SU-DHL-6 (cell line): ENCODE data around the gene TCF12.

Source experiments
- EZH2phosphoT487 ChIP-seq: fragments of 200-600 bp; sonication (generic), shearing (Covaris generic); conservative IDR thresholded peaks from 2 replicates; pipeline ENCODE4 v1.6.1; 2018; ENCODE audit warnings: mild to moderate bottlenecking, antibody characterized with exemption, low read length, moderate library complexity, mixed read lengths
- TF ChIP-seq, protein P1 (sequence below): fragments of 200-600 bp; sonication (generic); IDR thresholded peaks from one replicate; pipeline ENCODE4 v1.5.1; 2017; ENCODE audit warnings: antibody characterized with exemption, mild to moderate bottlenecking, low read length, moderate library complexity; ENCODE audit not compliant: insufficient read depth, poor library complexity, severe bottlenecking

- TF ChIP-seq, protein P1, sequence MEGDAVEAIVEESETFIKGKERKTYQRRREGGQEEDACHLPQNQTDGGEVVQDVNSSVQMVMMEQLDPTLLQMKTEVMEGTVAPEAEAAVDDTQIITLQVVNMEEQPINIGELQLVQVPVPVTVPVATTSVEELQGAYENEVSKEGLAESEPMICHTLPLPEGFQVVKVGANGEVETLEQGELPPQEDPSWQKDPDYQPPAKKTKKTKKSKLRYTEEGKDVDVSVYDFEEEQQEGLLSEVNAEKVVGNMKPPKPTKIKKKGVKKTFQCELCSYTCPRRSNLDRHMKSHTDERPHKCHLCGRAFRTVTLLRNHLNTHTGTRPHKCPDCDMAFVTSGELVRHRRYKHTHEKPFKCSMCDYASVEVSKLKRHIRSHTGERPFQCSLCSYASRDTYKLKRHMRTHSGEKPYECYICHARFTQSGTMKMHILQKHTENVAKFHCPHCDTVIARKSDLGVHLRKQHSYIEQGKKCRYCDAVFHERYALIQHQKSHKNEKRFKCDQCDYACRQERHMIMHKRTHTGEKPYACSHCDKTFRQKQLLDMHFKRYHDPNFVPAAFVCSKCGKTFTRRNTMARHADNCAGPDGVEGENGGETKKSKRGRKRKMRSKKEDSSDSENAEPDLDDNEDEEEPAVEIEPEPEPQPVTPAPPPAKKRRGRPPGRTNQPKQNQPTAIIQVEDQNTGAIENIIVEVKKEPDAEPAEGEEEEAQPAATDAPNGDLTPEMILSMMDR = no peak
- TF ChIP-seq EZH2phosphoT487 = no peak
These were observed 25.0 kb downstream of the TCF12 start for GRCh38 chr15:56943403-56943802.
